WTC11 (cell line): Measurements from ENCODE around the gene HDAC9. TPM values are rescaled to one million over a fixed set of nuclear protein-coding genes. Genes with fewer than 3 reads are reported as not detected.

Experiments
- ATAC-seq: fragments of 200-7000 bp; cut with Tn5 transposase; 2 replicates; pipeline ENCODE4 v1.10.0; 2021; ENCODE audit warnings: mild to moderate bottlenecking, moderate library complexity
- CTCF ChIA-PET: fragments of 300-600 bp; sonication (Branson Sonifier 250); formaldehyde crosslinking; loops from one replicate; lab custom pipeline; 2021; ENCODE audit warnings: antibody characterized with exemption; lab: Charles Lee
- POLR2A ChIA-PET: fragments of 350-600 bp; sonication (Branson Sonifier 250); formaldehyde crosslinking; loops from one replicate; lab custom pipeline; 2021; ENCODE audit warnings: antibody characterized with exemption; lab: Charles Lee
- DNase-seq: peaks from one replicate; pipeline ENCODE4 v3.0.0; 2021; ENCODE audit warnings: low spot score
- H3K27ac Mint-ChIP-seq: 2 replicates; pipeline ENCODE4 v1.8.0; 2021; ENCODE audit warnings: mixed read lengths
- H3K27me3 Mint-ChIP-seq: 2 replicates; pipeline ENCODE4 v1.8.0; 2021; ENCODE audit warnings: low read depth, mild to moderate bottlenecking, moderate library complexity, mixed read lengths
- H3K36me3 Mint-ChIP-seq: 2 replicates; pipeline ENCODE4 v1.8.0; 2021; ENCODE audit warnings: mixed read lengths
- H3K4me1 Mint-ChIP-seq: 2 replicates; pipeline ENCODE4 v1.8.0; 2022; ENCODE audit warnings: mixed read lengths
- H3K4me3 Mint-ChIP-seq: 2 replicates; pipeline ENCODE4 v1.8.0; 2021; ENCODE audit warnings: mild to moderate bottlenecking, moderate library complexity, mixed read lengths
- H3K9me3 Mint-ChIP-seq: 2 replicates; pipeline ENCODE4 v1.8.0; 2021; ENCODE audit warnings: mixed read lengths
- CBFB ChIP-seq: sonication (generic); formaldehyde crosslinking; IDR thresholded peaks from 2 replicates; pipeline ENCODE4 v1.8.1; 2022; ENCODE audit warnings: mild to moderate bottlenecking, low read depth, missing genetic modification reagents
- GABPB1 ChIP-seq: sonication (generic); formaldehyde crosslinking; IDR thresholded peaks from 2 replicates; pipeline ENCODE4 v1.8.1; 2023; ENCODE audit warnings: mild to moderate bottlenecking, missing genetic modification reagents
- GTF2I ChIP-seq: fragments of 250-450 bp; sonication (Bioruptor Pico); conservative IDR thresholded peaks from 2 replicates; pipeline ENCODE4 v1.4.0; 2021; ENCODE audit warnings: mild to moderate bottlenecking
- HMGA2 ChIP-seq: fragments of 250-450 bp; sonication (Bioruptor Pico); IDR thresholded peaks from 2 replicates; pipeline ENCODE4 v1.4.0; 2021; ENCODE audit warnings: mild to moderate bottlenecking, moderate library complexity
- IRF2 ChIP-seq: sonication (generic); formaldehyde crosslinking; IDR thresholded peaks from 2 replicates; pipeline ENCODE4 v1.8.0; 2022; ENCODE audit warnings: low read depth, missing genetic modification reagents, borderline replicate concordance
- JAZF1 ChIP-seq: fragments of 250-450 bp; sonication (Bioruptor Pico); IDR thresholded peaks from 2 replicates; pipeline ENCODE4 v1.9.0; 2021; ENCODE audit warnings: moderate library complexity, mild to moderate bottlenecking, inconsistent platforms
- KAT7 ChIP-seq: sonication (generic); formaldehyde crosslinking; IDR thresholded peaks from 2 replicates; pipeline ENCODE4 v1.8.1; 2023; ENCODE audit warnings: missing genetic modification reagents, mild to moderate bottlenecking, borderline replicate concordance
- MLX ChIP-seq: sonication (generic); formaldehyde crosslinking; IDR thresholded peaks from 2 replicates; pipeline ENCODE4 v1.8.1; 2023; ENCODE audit warnings: mild to moderate bottlenecking, missing genetic modification reagents, moderate library complexity
- MXD4 ChIP-seq: fragments of 250-450 bp; sonication (Bioruptor Pico); IDR thresholded peaks from 2 replicates; pipeline ENCODE4 v1.8.0; 2021; ENCODE audit warnings: mild to moderate bottlenecking, moderate library complexity, borderline replicate concordance
- NFATC4 ChIP-seq: fragments of 250-450 bp; sonication (Bioruptor Pico); IDR thresholded peaks from 2 replicates; pipeline ENCODE4 v1.9.0; 2021; ENCODE audit warnings: mild to moderate bottlenecking
- NR3C1 ChIP-seq: sonication (generic); formaldehyde crosslinking; conservative IDR thresholded peaks from 2 replicates; pipeline ENCODE4 v1.8.1; 2023; ENCODE audit warnings: low read depth, mild to moderate bottlenecking, missing genetic modification reagents
- SOX15 ChIP-seq: fragments of 250-450 bp; sonication (Bioruptor Pico); IDR thresholded peaks from 2 replicates; pipeline ENCODE4 v1.9.0; 2021; ENCODE audit warnings: mild to moderate bottlenecking
- TCF7 ChIP-seq: sonication (generic); formaldehyde crosslinking; IDR thresholded peaks from 2 replicates; pipeline ENCODE4 v1.8.0; 2022; ENCODE audit warnings: mild to moderate bottlenecking, low read depth, missing genetic modification reagents, moderate library complexity
- ZBTB21 ChIP-seq: sonication (generic); formaldehyde crosslinking; IDR thresholded peaks from 2 replicates; pipeline ENCODE4 v1.8.1; 2023; ENCODE audit warnings: mild to moderate bottlenecking, missing genetic modification reagents, borderline replicate concordance
- ZNF121 ChIP-seq: sonication (generic); formaldehyde crosslinking; IDR thresholded peaks from 2 replicates; pipeline ENCODE4 v1.8.0; 2023; ENCODE audit warnings: missing genetic modification reagents
- ZNF232 ChIP-seq: sonication (generic); formaldehyde crosslinking; IDR thresholded peaks from 2 replicates; pipeline ENCODE4 v1.8.0; 2022; ENCODE audit warnings: mild to moderate bottlenecking, missing genetic modification reagents
- ZNF317 ChIP-seq: sonication (generic); formaldehyde crosslinking; IDR thresholded peaks from 2 replicates; pipeline ENCODE4 v1.8.1; 2023; ENCODE audit warnings: low read depth, mild to moderate bottlenecking, moderate library complexity, missing genetic modification reagents, borderline replicate concordance
- total RNA-seq: library from RNA; stranded (reverse); gene quantifications from 3 replicates; pipeline ENCODE4 v1.2.3, GENCODE V29; 2021
- TF ChIP-seq, protein P1 (sequence below): sonication (generic); formaldehyde crosslinking; IDR thresholded peaks from 2 replicates; pipeline ENCODE4 v1.8.1; 2023; ENCODE audit warnings: mild to moderate bottlenecking, moderate library complexity, missing genetic modification reagents
- TF ChIP-seq, protein P2 (sequence below): sonication (generic); formaldehyde crosslinking; IDR thresholded peaks from 2 replicates; pipeline ENCODE4 v1.8.1; 2022; ENCODE audit warnings: missing genetic modification reagents, borderline replicate concordance
- TF ChIP-seq, protein P3 (sequence below): sonication (generic); formaldehyde crosslinking; IDR thresholded peaks from 2 replicates; pipeline ENCODE4 v1.8.1; 2023; ENCODE audit warnings: mild to moderate bottlenecking, missing genetic modification reagents, moderate library complexity
- TF ChIP-seq, protein P4 (sequence below): sonication (generic); formaldehyde crosslinking; IDR thresholded peaks from 2 replicates; pipeline ENCODE4 v1.8.0; 2023; ENCODE audit warnings: mild to moderate bottlenecking, missing genetic modification reagents
- TF ChIP-seq, protein P5 (sequence below): fragments of 250-450 bp; sonication (Bioruptor Pico); conservative IDR thresholded peaks from 2 replicates; pipeline ENCODE4 v1.9.0; 2021; ENCODE audit warnings: mild to moderate bottlenecking
- TF ChIP-seq, protein P6 (sequence below): sonication (generic); formaldehyde crosslinking; IDR thresholded peaks from 2 replicates; pipeline ENCODE4 v1.8.1; 2022; ENCODE audit warnings: mild to moderate bottlenecking, missing genetic modification reagents, moderate library complexity, borderline replicate concordance

HDAC9 gene
- total RNA-seq, 1 experiment from 2014 or later, result 18.8 TPM

GRCh38 chr7:18958627-18959026 is 463.1 kb downstream of the HDAC9 start:
- ChIA-PET POLR2A (no interaction called here), CTCF (no interaction called here)
- H3K27ac Mint-ChIP-seq, result no peak overlapping the region
- H3K27me3 Mint-ChIP-seq, result no peaks in the 10 kb centered on the region
- no peak for TF ChIP-seq NFATC4 (CRISPR knock-in tag)
- TF ChIP-seq CBFB, result no peak
- TF ChIP-seq MXD4 (CRISPR knock-in tag), result no peak
- no peak for TF ChIP-seq ZBTB21 (CRISPR knock-in tag)
- no peak for TF ChIP-seq SOX15 (CRISPR knock-in tag)
- TF ChIP-seq GABPB1 (CRISPR knock-in tag), result no peak
- no peak for TF ChIP-seq ZNF232 (CRISPR knock-in tag)
- TF ChIP-seq, protein P1, sequence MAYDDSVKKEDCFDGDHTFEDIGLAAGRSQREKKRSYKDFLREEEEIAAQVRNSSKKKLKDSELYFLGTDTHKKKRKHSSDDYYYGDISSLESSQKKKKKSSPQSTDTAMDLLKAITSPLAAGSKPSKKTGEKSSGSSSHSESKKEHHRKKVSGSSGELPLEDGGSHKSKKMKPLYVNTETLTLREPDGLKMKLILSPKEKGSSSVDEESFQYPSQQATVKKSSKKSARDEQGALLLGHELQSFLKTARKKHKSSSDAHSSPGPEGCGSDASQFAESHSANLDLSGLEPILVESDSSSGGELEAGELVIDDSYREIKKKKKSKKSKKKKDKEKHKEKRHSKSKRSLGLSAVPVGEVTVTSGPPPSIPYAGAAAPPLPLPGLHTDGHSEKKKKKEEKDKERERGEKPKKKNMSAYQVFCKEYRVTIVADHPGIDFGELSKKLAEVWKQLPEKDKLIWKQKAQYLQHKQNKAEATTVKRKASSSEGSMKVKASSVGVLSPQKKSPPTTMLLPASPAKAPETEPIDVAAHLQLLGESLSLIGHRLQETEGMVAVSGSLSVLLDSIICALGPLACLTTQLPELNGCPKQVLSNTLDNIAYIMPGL (CRISPR knock-in tag), result no peak
- TF ChIP-seq NR3C1 (CRISPR knock-in tag), result no peak
- H3K4me1 Mint-ChIP-seq, result no peaks in the 10 kb centered on the region; the same call in 1 of the 2 replicates
- no peaks in the 10 kb centered on the region for H3K9me3 Mint-ChIP-seq
- DNase-seq (no peak), ATAC-seq (no peak)
- H3K36me3 Mint-ChIP-seq, result no peaks in the 10 kb centered on the region
- no peak overlapping the region for H3K4me3 Mint-ChIP-seq

DNA sequence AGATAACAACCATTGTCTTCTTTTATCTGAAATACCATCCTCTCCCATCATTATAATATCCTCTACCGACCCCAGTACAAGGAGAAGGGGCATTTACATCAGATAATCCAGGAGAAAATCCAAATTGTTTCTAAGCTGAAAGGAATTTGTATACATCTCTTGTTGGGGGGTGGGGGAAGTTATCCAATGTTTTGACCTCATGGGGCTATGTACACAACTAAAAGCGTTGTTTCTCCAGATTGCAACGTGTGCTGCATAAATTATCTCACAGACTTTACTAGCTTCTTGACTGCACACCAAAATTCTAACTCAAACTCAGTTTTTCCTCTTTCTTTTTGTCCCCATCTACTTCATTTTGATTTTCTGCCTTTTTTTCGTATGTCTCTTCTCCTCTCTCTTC is 465.2 kb downstream of the HDAC9 start:
- ChIA-PET CTCF (interaction anchor here (1.0 kb wide), 1 partner anchor 531 kb away, joined by 4 read pairs; no protein-coding TSS in a partner anchor), POLR2A (no interaction called here)
- H3K27ac Mint-ChIP-seq, result no peak overlapping the region
- H3K27me3 Mint-ChIP-seq, result no peaks in the 10 kb centered on the region
- no peak overlapping the region for H3K4me3 Mint-ChIP-seq
- ATAC-seq (no peak), DNase-seq (no peak)
- no peaks in the 10 kb centered on the region for H3K36me3 Mint-ChIP-seq
- no peaks in the 10 kb centered on the region for H3K9me3 Mint-ChIP-seq
- H3K4me1 Mint-ChIP-seq, result no peaks in the 10 kb centered on the region; the same call in 1 of the 2 replicates
- TF ChIP-seq ZNF121 (no peak), ZNF317 (CRISPR knock-in tag) (no peak), GTF2I (no peak), HMGA2 (no peak), KAT7 (CRISPR knock-in tag) (no peak), IRF2 (CRISPR knock-in tag) (no peak), MLX (CRISPR knock-in tag) (no peak), TCF7 (CRISPR knock-in tag) (no peak), JAZF1 (no peak)
- TF ChIP-seq, protein P2, sequence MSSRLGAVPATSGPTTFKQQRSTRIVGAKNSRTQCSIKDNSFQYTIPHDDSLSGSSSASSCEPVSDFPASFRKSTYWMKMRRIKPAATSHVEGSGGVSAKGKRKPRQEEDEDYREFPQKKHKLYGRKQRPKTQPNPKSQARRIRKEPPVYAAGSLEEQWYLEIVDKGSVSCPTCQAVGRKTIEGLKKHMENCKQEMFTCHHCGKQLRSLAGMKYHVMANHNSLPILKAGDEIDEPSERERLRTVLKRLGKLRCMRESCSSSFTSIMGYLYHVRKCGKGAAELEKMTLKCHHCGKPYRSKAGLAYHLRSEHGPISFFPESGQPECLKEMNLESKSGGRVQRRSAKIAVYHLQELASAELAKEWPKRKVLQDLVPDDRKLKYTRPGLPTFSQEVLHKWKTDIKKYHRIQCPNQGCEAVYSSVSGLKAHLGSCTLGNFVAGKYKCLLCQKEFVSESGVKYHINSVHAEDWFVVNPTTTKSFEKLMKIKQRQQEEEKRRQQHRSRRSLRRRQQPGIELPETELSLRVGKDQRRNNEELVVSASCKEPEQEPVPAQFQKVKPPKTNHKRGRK, result no peak
- TF ChIP-seq, protein P3, sequence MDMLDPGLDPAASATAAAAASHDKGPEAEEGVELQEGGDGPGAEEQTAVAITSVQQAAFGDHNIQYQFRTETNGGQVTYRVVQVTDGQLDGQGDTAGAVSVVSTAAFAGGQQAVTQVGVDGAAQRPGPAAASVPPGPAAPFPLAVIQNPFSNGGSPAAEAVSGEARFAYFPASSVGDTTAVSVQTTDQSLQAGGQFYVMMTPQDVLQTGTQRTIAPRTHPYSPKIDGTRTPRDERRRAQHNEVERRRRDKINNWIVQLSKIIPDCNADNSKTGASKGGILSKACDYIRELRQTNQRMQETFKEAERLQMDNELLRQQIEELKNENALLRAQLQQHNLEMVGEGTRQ, result no peak
- TF ChIP-seq, protein P4, sequence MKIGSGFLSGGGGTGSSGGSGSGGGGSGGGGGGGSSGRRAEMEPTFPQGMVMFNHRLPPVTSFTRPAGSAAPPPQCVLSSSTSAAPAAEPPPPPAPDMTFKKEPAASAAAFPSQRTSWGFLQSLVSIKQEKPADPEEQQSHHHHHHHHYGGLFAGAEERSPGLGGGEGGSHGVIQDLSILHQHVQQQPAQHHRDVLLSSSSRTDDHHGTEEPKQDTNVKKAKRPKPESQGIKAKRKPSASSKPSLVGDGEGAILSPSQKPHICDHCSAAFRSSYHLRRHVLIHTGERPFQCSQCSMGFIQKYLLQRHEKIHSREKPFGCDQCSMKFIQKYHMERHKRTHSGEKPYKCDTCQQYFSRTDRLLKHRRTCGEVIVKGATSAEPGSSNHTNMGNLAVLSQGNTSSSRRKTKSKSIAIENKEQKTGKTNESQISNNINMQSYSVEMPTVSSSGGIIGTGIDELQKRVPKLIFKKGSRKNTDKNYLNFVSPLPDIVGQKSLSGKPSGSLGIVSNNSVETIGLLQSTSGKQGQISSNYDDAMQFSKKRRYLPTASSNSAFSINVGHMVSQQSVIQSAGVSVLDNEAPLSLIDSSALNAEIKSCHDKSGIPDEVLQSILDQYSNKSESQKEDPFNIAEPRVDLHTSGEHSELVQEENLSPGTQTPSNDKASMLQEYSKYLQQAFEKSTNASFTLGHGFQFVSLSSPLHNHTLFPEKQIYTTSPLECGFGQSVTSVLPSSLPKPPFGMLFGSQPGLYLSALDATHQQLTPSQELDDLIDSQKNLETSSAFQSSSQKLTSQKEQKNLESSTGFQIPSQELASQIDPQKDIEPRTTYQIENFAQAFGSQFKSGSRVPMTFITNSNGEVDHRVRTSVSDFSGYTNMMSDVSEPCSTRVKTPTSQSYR (CRISPR knock-in tag), result no peak
- TF ChIP-seq, protein P5, sequence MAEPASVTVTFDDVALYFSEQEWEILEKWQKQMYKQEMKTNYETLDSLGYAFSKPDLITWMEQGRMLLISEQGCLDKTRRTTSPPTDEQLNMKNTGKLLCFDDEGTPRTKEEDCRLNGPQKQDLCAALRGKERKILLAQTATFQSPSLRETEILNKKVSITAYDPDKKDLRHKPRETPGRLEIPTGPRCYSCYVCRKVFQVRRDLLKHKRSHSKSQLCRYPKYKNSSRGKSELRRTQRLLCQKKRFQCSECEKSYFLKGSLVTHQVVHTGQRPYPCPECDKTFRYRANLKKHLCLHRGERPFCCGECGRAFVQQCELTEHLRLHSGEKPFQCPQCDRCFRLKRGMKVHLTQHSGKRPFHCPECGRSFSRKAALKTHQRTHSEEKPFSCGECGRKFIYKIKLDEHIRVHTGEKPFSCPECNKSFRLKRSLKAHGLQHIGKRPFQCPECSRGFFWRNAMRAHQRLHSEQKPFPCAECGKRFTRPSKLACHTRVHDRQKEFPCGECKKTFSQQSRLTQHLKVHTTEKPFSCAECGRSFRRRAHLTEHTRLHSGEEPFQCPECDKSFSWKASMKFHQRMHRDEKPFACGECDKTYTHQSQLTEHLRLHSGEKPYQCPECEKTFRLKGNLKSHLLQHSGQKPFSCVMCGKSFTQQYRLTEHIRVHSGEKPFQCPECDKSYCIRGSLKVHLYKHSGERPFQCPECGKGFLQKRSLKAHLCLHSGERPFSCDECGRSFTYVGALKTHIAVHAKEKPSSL (CRISPR knock-in tag), result no peak
- TF ChIP-seq, protein P6, sequence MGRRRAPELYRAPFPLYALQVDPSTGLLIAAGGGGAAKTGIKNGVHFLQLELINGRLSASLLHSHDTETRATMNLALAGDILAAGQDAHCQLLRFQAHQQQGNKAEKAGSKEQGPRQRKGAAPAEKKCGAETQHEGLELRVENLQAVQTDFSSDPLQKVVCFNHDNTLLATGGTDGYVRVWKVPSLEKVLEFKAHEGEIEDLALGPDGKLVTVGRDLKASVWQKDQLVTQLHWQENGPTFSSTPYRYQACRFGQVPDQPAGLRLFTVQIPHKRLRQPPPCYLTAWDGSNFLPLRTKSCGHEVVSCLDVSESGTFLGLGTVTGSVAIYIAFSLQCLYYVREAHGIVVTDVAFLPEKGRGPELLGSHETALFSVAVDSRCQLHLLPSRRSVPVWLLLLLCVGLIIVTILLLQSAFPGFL (CRISPR knock-in tag), result no peak
